Raji (cell line): ENCODE measurements around the gene TBXAS1.

Source experiments
- POLR2A ChIP-seq: IDR thresholded peaks from 2 replicates; pipeline ENCODE4 v1.6.1; 2011; ENCODE audit warnings: low read depth, low read length, control low read depth; ENCODE audit not compliant: insufficient read depth

Gene TBXAS1

DNA sequence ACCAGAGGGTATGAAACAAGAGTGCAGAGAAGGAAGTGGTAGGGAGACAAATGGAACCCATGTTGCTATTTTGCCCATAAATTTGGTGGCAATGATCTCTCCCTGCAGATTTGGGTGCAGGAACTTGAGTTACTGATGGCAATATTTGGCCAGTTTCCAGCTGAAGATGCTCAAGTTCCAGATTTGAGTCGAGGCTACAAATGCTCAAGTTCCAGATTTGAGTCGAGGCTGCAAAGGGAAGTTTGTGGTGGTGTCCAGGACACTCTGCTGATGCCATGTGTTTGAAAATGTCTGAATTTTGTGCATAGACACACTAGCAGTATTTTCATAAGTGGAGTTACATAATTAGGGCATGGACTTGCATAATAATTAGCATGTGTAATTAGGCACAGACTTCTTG lies 40.8 kb downstream of the TBXAS1 start:
- TF ChIP-seq POLR2A: no peak

DNA sequence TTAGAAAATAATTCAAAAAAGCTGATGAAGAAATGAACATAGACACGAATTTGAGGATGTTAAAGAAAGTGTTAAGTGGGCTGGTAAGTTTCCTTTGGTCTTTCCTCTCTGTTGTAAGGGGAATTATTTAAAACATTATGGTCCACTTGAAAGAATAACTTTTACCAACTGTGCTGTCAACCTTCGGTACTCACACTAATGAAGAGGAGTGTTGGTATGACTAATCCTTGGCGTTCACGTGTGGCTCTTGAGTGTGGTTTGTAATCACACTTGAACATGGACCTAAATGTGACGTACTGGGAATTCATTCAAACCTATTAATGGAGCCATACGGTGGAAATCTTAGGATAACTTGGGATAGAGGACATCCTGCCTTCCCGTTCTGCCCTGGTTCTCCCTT lies 41.3 kb downstream of the TBXAS1 start:
- TF ChIP-seq POLR2A: no peak

DNA sequence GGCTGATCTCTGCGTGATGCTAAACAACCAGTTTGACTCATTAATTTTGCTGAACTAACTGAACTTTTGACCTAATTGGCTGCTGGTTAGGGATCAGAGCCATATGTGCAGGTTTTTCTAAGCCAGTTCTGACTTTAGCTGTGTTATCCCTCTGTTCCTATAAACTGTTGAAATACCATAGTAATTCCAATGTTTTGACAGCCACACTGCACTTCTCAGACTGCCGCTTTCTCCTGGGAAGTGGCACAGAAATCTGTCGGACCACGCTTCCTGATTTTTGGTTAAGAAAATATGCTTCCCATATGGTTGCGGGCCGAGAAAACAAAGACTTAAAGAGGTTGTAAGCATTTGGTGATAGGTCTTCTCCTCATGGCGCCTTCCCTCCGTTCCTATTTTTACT lies 42.3 kb downstream of the TBXAS1 start:
- TF ChIP-seq POLR2A: no peak

DNA sequence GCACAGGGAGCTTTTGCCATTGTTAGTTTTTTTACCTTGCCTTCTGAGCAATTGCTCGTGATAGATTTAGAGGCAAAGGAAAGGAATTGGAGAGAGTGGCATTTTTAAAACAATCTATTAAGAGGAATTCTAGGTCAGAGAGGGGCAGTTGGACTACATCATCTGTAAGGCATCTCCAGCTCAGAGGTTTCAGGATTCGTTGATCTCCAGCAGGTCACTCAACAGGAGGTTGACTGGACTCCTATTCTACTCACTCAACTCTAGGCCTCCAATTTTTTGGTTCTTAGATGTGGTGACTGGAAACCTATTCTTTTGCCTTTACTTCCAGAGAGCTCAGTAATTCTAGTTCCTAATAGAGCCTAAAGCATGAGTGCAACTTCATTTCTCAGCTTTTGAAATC lies 42.8 kb downstream of the TBXAS1 start:
- TF ChIP-seq POLR2A: no peak

DNA sequence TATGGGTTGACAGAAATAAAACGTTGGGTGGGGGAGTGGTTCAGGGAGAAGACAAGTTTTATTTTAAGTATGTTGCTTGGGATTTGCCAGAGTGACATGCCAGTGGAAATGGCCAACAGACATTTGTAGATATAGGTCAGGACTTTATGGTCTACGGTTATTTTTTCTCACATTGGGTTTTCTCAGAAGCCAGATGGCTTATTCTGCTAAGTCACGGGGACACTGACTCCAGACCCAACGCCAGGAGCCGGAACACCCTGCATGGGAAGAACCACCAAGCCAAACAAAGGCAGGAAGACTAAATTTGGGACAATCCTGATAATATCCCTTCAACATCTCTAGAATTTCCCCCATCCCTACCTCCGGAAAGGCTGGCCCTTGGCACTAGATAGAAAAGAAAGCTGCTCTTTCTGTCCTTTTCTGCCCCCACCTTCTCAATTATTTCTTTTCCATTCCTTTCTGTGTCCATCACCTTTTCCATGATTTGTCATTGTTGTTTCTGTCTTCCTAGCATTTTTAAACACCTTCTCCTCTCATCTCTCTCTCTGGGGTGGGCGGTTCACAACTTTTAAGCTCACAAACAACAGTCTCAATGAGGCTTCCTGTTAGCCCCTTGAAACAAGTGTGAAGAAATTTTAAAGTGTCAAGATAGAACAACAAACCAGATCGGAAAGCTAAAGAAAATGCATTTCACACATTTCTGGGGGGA lies 44.7 kb downstream of the TBXAS1 start:
- TF ChIP-seq POLR2A: no peak

DNA sequence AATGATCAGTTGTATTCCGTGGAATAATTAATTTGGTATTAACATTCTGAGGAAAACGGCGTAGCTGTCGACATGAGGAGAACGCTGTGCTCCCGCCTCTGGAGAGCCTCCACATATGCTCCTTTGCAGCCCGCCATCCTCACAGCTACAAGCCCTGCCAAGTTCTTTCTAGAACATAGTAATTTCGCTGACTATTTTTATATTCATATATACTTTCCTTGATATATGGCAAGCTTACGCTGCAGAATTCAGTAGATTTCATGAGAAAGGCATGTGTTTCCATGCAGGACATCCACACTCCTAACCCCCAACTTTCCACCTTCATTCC lies 45.2 kb downstream of the TBXAS1 start:
- TF ChIP-seq POLR2A: no peak

DNA sequence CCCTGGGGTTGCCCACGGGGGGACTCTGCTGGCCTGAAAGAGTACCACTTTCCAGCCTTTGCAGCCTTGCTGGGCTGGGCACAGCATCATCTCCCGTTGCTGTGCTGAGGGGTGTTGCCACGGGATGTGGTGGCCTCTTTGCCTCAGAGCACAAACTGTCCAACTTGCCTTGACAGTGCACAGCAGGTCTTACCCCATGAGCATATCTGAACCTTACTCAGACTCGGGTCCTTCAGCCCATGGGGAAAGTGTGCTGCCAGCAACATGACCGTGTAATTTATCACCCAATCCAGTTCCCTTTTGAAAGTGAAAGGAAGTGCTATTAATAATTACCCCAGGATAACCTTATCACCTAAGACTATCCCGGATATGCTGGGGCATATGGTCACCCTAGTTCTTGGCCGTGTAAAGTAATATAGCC lies 46.8 kb downstream of the TBXAS1 start:
- no peak for TF ChIP-seq POLR2A

DNA sequence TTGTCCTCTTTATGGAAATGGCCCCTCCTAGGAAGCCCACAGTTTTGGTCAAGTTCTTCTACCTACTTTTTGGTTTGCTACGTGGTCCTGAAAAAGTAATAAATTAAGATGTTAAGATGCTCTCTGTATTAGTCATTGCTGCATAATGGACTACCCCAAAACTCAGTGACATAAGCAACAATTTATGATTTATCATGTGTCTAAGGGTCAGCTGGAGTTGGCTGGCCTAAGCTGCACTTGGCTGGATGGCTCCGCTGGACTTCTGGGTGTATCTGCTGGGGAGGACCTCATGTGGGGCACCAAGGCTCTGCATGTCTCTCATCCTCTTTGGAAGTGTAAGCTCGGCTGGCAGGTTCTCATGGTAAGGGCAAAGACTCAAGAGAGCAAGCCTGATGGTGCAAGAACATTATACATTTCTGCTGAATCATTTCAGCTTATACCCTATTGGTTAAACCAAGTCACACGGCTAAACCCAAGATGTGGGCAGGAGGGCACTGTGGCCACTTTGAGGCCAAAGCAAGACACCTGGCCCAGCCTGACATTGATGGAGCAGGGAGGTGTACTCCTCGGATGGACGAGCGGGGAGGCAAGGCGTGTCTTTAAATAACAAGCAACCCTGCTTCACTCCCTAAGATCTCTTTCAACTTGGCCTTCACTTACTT lies 47.7 kb downstream of the TBXAS1 start:
- no peak for TF ChIP-seq POLR2A

DNA sequence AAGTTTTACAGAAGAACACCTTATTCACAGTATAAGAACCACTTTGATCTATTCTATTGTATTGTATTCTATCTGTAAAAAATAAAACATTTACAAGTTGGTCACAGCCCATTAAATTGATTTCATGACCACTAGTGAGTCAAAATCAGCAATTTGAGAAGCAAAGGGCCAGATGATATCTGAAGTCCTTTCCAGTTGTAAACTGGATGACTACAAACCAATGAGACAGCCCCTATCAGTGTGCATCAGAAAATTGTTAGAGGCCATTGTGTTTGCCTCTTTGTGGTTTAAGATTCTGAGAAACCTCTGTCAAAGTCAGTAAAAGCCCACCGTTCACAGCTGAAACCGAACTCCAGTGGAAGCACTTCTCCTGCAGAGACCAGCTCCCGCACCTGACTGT lies 54.8 kb downstream of the TBXAS1 start:
- no peak for TF ChIP-seq POLR2A

DNA sequence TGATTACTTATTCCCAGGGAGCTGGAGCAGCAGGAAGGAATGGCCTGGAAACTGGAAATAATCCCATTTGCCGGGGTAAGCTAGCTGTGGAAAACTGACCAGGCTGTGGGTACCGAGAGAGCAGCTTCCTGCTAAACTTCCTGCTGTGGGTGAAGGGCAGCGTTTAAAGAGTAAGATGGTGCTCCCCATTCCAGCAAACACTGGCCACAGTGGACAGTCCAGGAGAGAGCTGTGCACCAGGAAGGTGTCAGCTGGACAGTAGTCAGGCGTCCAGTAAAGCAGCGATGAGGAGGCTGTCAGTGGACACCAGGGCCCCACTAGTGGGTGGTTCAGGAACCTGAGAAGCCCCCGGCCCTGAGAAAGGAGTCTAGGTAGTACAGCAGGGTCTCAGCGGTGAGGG lies 55.4 kb downstream of the TBXAS1 start:
- TF ChIP-seq POLR2A: no peak

DNA sequence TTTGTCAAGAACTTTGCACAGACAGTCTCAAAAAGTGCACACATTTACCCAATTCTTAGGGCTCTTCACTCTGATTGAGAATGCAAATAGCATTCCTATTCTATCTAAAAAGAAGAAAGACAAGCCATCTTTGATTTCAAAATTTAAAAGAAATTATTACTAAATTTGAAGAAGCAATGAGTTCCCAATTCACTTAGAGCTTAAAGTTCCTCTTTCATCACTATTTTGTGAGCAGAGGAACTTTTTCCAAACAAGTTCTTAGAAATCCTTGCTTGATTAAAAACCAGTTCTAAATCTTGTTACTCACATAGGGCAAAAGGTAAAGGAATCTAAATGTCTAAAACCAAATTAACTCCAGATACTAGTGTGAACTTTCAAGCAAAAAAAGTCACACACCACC lies 56.4 kb downstream of the TBXAS1 start:
- TF ChIP-seq POLR2A: no peak

DNA sequence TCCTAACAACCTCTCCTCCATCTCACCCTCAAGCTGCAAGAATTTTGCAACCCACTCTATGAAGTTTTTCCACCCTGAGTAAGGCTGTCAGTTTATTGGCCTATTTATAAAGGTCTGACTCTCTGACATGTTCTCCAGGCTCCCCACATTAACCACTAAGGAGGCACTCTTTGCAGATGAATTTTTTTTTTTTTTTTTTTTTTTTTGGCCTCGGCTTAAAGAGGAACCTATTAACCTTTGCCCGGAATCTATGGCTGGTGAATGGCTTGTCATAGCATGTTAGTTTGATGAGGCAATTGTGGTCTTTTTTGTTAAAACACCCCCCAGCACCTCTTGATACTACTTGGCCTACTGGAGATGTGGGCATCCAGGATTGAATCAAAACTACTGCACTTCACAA lies 57.1 kb downstream of the TBXAS1 start:
- TF ChIP-seq POLR2A: no peak

DNA sequence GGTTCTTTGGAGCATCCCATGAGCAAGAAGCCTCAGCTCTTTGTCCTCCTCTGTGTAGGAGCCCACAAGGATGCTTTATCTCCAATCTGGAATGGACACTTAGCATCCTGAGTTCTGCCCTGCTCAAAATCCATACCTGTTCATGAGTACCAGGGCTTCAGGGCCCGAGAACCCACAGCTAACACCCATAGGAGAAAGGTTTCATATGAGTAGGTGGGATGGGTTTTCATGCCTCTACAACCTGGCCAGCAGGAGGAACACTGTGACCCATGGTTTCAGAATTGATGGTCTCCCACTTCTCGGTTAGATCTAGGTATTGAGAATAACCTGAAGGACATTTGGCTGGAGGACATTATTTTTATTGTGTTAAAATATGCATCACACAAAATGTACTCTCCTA lies 57.8 kb downstream of the TBXAS1 start:
- TF ChIP-seq POLR2A: no peak

DNA sequence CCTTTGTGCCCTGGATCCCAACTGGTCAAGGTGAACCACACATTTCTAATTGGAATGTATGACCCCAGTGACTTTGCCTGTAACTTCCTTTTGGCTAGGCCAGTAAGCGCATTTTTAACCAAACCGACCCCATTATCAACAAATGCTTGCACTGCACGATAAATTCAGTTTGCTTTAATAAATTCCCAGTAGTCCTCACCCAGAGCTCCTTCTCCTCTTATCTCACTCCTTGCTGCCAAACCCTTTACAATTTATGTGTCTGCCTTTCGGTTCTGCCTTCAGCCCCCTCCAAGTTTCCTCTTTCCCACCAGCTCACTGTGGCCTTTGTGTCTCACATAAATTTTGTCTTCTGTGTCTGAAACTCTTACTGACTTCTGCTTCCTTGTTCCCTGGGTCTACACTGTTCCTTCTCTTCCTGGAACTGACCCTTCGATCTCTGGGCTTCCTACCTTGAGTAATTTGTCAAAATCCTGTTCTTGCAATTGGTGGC lies 59.0 kb downstream of the TBXAS1 start:
- no peak for TF ChIP-seq POLR2A

DNA sequence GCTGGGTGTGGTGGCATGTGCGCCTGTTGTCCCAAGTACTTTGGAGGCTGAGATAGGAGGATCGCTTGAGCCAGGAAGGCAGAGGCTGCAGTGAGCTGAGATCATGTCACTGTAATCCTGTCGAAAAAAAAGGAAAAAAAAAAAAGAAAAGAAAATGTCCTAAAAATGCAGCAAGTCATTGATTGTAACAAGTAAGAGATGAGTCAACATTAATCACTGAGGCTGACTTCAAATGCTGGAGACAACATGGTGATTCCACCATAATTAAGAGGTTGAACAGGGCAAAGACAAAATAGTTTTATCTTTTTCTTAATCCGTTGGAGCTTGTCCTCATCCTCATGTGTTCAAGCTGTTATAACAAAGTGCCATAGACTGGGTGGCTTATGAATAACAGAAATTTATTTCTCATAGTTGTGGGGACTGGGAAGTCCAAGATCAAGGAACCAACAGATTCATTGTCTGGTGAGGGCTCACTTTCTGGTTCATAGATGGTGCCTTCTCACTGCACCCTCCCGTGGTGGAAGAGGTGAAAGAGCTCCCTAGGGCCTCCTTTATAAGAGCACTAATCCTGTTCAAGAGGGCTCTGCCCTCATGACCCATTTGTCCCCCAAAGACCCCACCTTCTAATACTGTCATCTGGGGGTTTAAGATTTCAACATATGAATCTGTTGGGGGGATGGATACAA lies 60.3 kb downstream of the TBXAS1 start:
- no peak for TF ChIP-seq POLR2A

DNA sequence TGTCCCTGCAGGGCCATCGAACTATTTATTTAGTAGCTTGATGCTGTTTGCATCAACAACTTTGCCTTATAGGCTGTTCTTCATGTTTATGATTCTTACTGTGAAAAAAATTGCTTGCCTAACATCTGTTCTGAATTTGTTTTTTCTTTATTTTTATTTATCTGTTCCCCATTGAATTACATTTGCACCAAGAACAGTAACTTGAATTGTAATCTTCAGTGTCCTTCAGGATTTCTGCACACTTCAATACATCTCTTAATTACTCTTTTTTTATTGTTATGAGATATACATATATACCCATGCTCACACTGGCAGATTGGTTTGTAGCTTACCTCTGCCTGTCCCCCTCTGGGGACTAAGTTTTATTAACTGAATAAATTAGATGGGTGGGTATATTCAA lies 64.4 kb downstream of the TBXAS1 start:
- TF ChIP-seq POLR2A: no peak
